Measurements from ENCODE around the gene LPGAT1. TPM values are rescaled to one million over a fixed set of nuclear protein-coding genes. Genes with fewer than 3 reads are reported as not detected.

LPGAT1 gene
- total RNA-seq, 1 donor from 2014 or later: 5.7 TPM

- Histone ChIP-seq H2AFZ (replicated peaks) (peak overlapping the region; percentile 89), H4K20me1 (ENCODE audit: low read depth) (peaks cover 14% of the 10 kb centered on the region), H3K4me1 (peaks cover 7% of the 10 kb centered on the region), H3K4me3 (peak overlapping the region; percentile 81), H3K79me2 (ENCODE audit: low read depth) (no peaks in the 10 kb centered on the region), H3K36me3 (no peaks in the 10 kb centered on the region), H3K9ac (no peak overlapping the region), H3K27me3 (peaks cover 49% of the 10 kb centered on the region), H3K4me2 (peak overlapping the region; percentile 85), H3K27ac (no peak overlapping the region), H3F3A (ENCODE audit: low read depth) (peaks cover 3% of the 10 kb centered on the region), H3K9me3 (ENCODE audit: low read depth) (no peaks in the 10 kb centered on the region)
- peak overlapping the region; percentile 94 for H3K4me3 Mint-ChIP-seq
- H3K36me3 Mint-ChIP-seq: peaks cover 2% of the 10 kb centered on the region
- H3K4me1 Mint-ChIP-seq: peaks cover 11% of the 10 kb centered on the region
- no peaks in the 10 kb centered on the region for H3K9me3 Mint-ChIP-seq
- TF ChIP-seq, protein P1, sequence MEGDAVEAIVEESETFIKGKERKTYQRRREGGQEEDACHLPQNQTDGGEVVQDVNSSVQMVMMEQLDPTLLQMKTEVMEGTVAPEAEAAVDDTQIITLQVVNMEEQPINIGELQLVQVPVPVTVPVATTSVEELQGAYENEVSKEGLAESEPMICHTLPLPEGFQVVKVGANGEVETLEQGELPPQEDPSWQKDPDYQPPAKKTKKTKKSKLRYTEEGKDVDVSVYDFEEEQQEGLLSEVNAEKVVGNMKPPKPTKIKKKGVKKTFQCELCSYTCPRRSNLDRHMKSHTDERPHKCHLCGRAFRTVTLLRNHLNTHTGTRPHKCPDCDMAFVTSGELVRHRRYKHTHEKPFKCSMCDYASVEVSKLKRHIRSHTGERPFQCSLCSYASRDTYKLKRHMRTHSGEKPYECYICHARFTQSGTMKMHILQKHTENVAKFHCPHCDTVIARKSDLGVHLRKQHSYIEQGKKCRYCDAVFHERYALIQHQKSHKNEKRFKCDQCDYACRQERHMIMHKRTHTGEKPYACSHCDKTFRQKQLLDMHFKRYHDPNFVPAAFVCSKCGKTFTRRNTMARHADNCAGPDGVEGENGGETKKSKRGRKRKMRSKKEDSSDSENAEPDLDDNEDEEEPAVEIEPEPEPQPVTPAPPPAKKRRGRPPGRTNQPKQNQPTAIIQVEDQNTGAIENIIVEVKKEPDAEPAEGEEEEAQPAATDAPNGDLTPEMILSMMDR (IDR thresholded peaks at IDR 0.05): no peak
- peak; percentile 47 for TF ChIP-seq EZH2 (IDR thresholded peaks at IDR 0.05)
- peak overlapping the region; percentile 86 for H3K27ac Mint-ChIP-seq
- peaks cover 3% of the 10 kb centered on the region for H3K27me3 Mint-ChIP-seq (ENCODE audit: insufficient read depth, low read depth)
- DNase-seq (ENCODE audit: low spot score): no peak
Measured at GRCh38 chr1:211830055-211830327, 572 bp downstream of the LPGAT1 start.

GRCh38 chr1:211829343-211830054, 1.1 kb downstream of the LPGAT1 start:
- H3K4me1 Mint-ChIP-seq: peaks cover 11% of the 10 kb centered on the region

GRCh38 chr1:211828584-211829342, 1.8 kb downstream of the LPGAT1 start:
- Mint-ChIP-seq H3K36me3 (peaks cover 2% of the 10 kb centered on the region), H3K9me3 (no peaks in the 10 kb centered on the region), H3K27ac (no peak overlapping the region), H3K27me3 (ENCODE audit: insufficient read depth, low read depth) (peaks cover 3% of the 10 kb centered on the region), H3K4me3 (peak overlapping the region; percentile 94), H3K4me1 (peaks cover 11% of the 10 kb centered on the region)
- TF ChIP-seq, protein P1 (IDR thresholded peaks at IDR 0.05): no peak
- TF ChIP-seq EZH2 (IDR thresholded peaks at IDR 0.05) (no peak), EZH2phosphoT487 (IDR thresholded peaks at IDR 0.05) (no peak)
- Histone ChIP-seq H4K20me1 (ENCODE audit: low read depth) (peaks cover 14% of the 10 kb centered on the region), H3K27ac (no peak overlapping the region), H3F3A (ENCODE audit: low read depth) (peaks cover 3% of the 10 kb centered on the region), H3K36me3 (no peaks in the 10 kb centered on the region), H2AFZ (replicated peaks) (no peak overlapping the region), H3K27me3 (peaks cover 49% of the 10 kb centered on the region), H3K9me3 (ENCODE audit: low read depth) (no peaks in the 10 kb centered on the region), H3K4me2 (peak overlapping the region; percentile 85), H3K4me1 (peaks cover 7% of the 10 kb centered on the region), H3K4me3 (peak overlapping the region; percentile 81), H3K9ac (no peak overlapping the region), H3K79me2 (ENCODE audit: low read depth) (no peaks in the 10 kb centered on the region)
- DNase-seq (ENCODE audit: low spot score): no peak

More at GRCh38 chr1:211829343-211830054, 1.1 kb downstream of the LPGAT1 start:
- Mint-ChIP-seq H3K9me3 (no peaks in the 10 kb centered on the region), H3K4me3 (peak overlapping the region; percentile 94), H3K36me3 (peaks cover 2% of the 10 kb centered on the region), H3K27me3 (ENCODE audit: insufficient read depth, low read depth) (peaks cover 3% of the 10 kb centered on the region), H3K27ac (peak overlapping the region; percentile 86)
- Histone ChIP-seq H3F3A (ENCODE audit: low read depth) (peaks cover 3% of the 10 kb centered on the region), H3K9me3 (ENCODE audit: low read depth) (no peaks in the 10 kb centered on the region), H3K4me1 (peaks cover 7% of the 10 kb centered on the region), H3K9ac (no peak overlapping the region), H2AFZ (replicated peaks) (no peak overlapping the region), H3K79me2 (ENCODE audit: low read depth) (no peaks in the 10 kb centered on the region), H3K27ac (no peak overlapping the region), H3K4me2 (peak overlapping the region; percentile 85), H3K27me3 (peaks cover 49% of the 10 kb centered on the region), H4K20me1 (ENCODE audit: low read depth) (peaks cover 14% of the 10 kb centered on the region), H3K4me3 (peak overlapping the region; percentile 81), H3K36me3 (no peaks in the 10 kb centered on the region)
- TF ChIP-seq EZH2phosphoT487 (IDR thresholded peaks at IDR 0.05) (no peak), EZH2 (IDR thresholded peaks at IDR 0.05) (peak; percentile 58)
- TF ChIP-seq, protein P1 (IDR thresholded peaks at IDR 0.05): peak; percentile 32
- peak; percentile 31 for DNase-seq (ENCODE audit: low spot score)
